Liver (tissue), 9 donors: Measurements from ENCODE around the gene TRIM67. TPM values are rescaled to one million over a fixed set of nuclear protein-coding genes. Genes with fewer than 3 reads are reported as not detected.

Source experiments
- DNase-seq: peaks from one replicate; pipeline ENCODE4 v3.0.0-alpha.2; 2017; ENCODE audit warnings: low spot score
- H3K27ac ChIP-seq, 2 donors: one replicate each; pipeline ENCODE4 v1.7.0; 2013; ENCODE audit warnings: inconsistent platforms in 2 of 2, low read length in 2 of 2, control low read depth in 1 of 2, low read depth in 1 of 2, mild to moderate bottlenecking in 1 of 2
- H3K27me3 ChIP-seq, 4 donors: one replicate each; pipeline versions ENCODE4 v1.6.1 to v1.7.0; 2013; ENCODE audit warnings: low read length in 3 of 4, inconsistent platforms in 1 of 4, mild to moderate bottlenecking in 1 of 4, moderate library complexity in 1 of 4; ENCODE audit not compliant: control insufficient read depth in 4 of 4, insufficient read depth in 4 of 4
- H3K36me3 ChIP-seq, 4 donors: one replicate each; pipeline versions ENCODE4 v1.6.1 to v1.7.0; 2013; ENCODE audit warnings: low read length in 3 of 4, mild to moderate bottlenecking in 3 of 4, low read depth in 1 of 4, moderate library complexity in 1 of 4; ENCODE audit not compliant: control insufficient read depth in 4 of 4, insufficient read depth in 3 of 4
- H3K4me1 ChIP-seq, 4 donors: one replicate each; pipeline versions ENCODE4 v1.6.1 to v1.7.0; 2013; ENCODE audit warnings: low read length in 3 of 4, mild to moderate bottlenecking in 3 of 4, moderate library complexity in 1 of 4; ENCODE audit not compliant: control insufficient read depth in 4 of 4, insufficient read depth in 4 of 4
- H3K4me3 ChIP-seq, 3 donors: one replicate each; pipeline versions ENCODE4 v1.6.1 to v1.7.0; 2013; ENCODE audit warnings: low read length in 3 of 3, control low read depth in 1 of 3, low read depth in 1 of 3, mild to moderate bottlenecking in 1 of 3
- H3K9ac ChIP-seq, 2 donors: one replicate each; pipeline ENCODE4 v1.7.0; 2013; ENCODE audit warnings: low read length in 2 of 2, mild to moderate bottlenecking in 2 of 2, moderate library complexity in 2 of 2, control low read depth in 1 of 2, low read depth in 1 of 2
- H3K9me3 ChIP-seq, 4 donors: one replicate each; pipeline versions ENCODE4 v1.6.1 to v1.7.0; 2013; ENCODE audit warnings: low read length in 3 of 4; ENCODE audit not compliant: control insufficient read depth in 4 of 4
- ATF3 ChIP-seq: IDR thresholded peaks from 2 replicates; pipeline ENCODE4 v1.6.1; 2016; ENCODE audit warnings: antibody characterized with exemption
- CTCF ChIP-seq: fragments of 150-350 bp; IDR thresholded peaks from 2 replicates; pipeline ENCODE4 v1.5.1; 2017; ENCODE audit warnings: improper control_type of control experiment, low read depth, low read length; ENCODE audit not compliant: missing input control
- EGR1 ChIP-seq, 2 donors: IDR thresholded peaks; 2 replicates each; pipeline ENCODE4 v1.6.1; 2016 to 2018; ENCODE audit warnings: antibody characterized with exemption in 2 of 2, low read depth in 2 of 2
- FOXA1 ChIP-seq: IDR thresholded peaks from 2 replicates; pipeline ENCODE4 v1.6.1; 2016; ENCODE audit warnings: antibody characterized with exemption
- FOXA2 ChIP-seq: IDR thresholded peaks from 2 replicates; pipeline ENCODE4 v1.6.1; 2016; ENCODE audit warnings: antibody characterized with exemption
- GABPA ChIP-seq, 2 donors: IDR thresholded peaks in 1 of 2; conservative IDR thresholded peaks in 1 of 2; 2 replicates each; pipeline ENCODE4 v1.6.1; 2016; ENCODE audit warnings: antibody characterized with exemption in 2 of 2, mild to moderate bottlenecking in 1 of 2, moderate library complexity in 1 of 2
- HNF4A ChIP-seq, 2 donors: conservative IDR thresholded peaks; 2 replicates each; pipeline ENCODE4 v1.6.1; 2016; ENCODE audit warnings: antibody characterized with exemption in 2 of 2, mild to moderate bottlenecking in 2 of 2
- HNF4G ChIP-seq: IDR thresholded peaks from 2 replicates; pipeline ENCODE4 v1.6.1; 2016; ENCODE audit warnings: antibody characterized with exemption
- MAX ChIP-seq: IDR thresholded peaks from 2 replicates; pipeline ENCODE4 v1.6.1; 2016; ENCODE audit warnings: antibody characterized with exemption
- NR2F2 ChIP-seq: IDR thresholded peaks from 2 replicates; pipeline ENCODE4 v1.6.1; 2016; ENCODE audit warnings: antibody characterized with exemption
- RAD21 ChIP-seq, 2 donors: IDR thresholded peaks; 2 replicates each; pipeline ENCODE4 v1.6.1; 2016; ENCODE audit warnings: antibody characterized with exemption in 2 of 2, mild to moderate bottlenecking in 2 of 2
- REST ChIP-seq: IDR thresholded peaks from 2 replicates; pipeline ENCODE4 v1.6.1; 2016; ENCODE audit warnings: antibody characterized with exemption, mild to moderate bottlenecking
- RXRA ChIP-seq, 2 donors: IDR thresholded peaks; 2 replicates each; pipeline ENCODE4 v1.6.1; 2017 to 2018; ENCODE audit warnings: antibody characterized with exemption in 2 of 2, mild to moderate bottlenecking in 1 of 2
- SP1 ChIP-seq: IDR thresholded peaks from 2 replicates; pipeline ENCODE4 v1.6.1; 2018; ENCODE audit warnings: antibody characterized with exemption, mild to moderate bottlenecking
- TAF1 ChIP-seq: conservative IDR thresholded peaks from 2 replicates; pipeline ENCODE4 v1.6.1; 2016; ENCODE audit warnings: antibody characterized with exemption, mild to moderate bottlenecking
- YY1 ChIP-seq: IDR thresholded peaks from 2 replicates; pipeline ENCODE4 v1.6.1; 2016; ENCODE audit warnings: antibody characterized with exemption, mild to moderate bottlenecking
- WGBS: extraction: QIAGEN DNeasy Blood & Tissue Kit; methylation state at CpG from one replicate; pipeline ENCODE4 v1.1.7; 2013; 5-methylcytosine and 5-hydroxymethylcytosine counted together
- polyA plus RNA-seq, 2 donors: library from polyadenylated mRNA; stranded (reverse) in 1 of 2; unstranded in 1 of 2; fragments of 200-250 nt in 1 of 2; fragments of >200 nt in 1 of 2; fragmentation: Nextera tagmentation in 1 of 2; extraction: Ambion mirVana in 1 of 2; gene quantifications; one replicate each; pipeline versions ENCODE4 v1.2.1 to v1.2.3, GENCODE V29; 2013 to 2015
- total RNA-seq, 2 donors: library from RNA; depleted of rRNA; stranded (reverse); fragments of >200 nt; gene quantifications; one replicate each; pipeline ENCODE4 v1.2.3, GENCODE V29; 2014
- donor health status: healthy.
- donor health status: healthy.
- donor health status: healthy.
- donor health status: healthy.
- donor health status: healthy.

The TRIM67 gene
- total and polyA plus RNA-seq, 4 donors, result under 0.01 to 0.05 TPM; not detected in 2

- Histone ChIP-seq H3K4me3 (no peak overlapping the region), H3K27me3 (peaks cover 0 to 4% (median 2%) of the 10 kb centered on the region in 4 donors), H3K9me3 (peaks cover 0 to 3% (median 0%) of the 10 kb centered on the region in 4 donors), H3K36me3 (no peaks in the 10 kb centered on the region), H3K9ac (no peak overlapping the region), H3K27ac (no peak overlapping the region), H3K4me1 (no peaks in the 10 kb centered on the region)
- 100% methylated on average over 1 of the region's 1 CpG for WGBS
- TF ChIP-seq RXRA (IDR thresholded peaks at IDR 0.05) (no peak), CTCF (no peak), GABPA (IDR thresholded peaks at IDR 0.05 in 1 of 2, conservative IDR thresholded peaks at IDR 0.05 in 1 of 2) (no peak), FOXA1 (no peak), EGR1 (IDR thresholded peaks at IDR 0.05; ENCODE audit: low read depth in 2 of 2) (no peak)
- no peak for DNase-seq
These were observed 18.2 kb downstream of the TRIM67 start for GRCh38 chr1:231180034-231180433.

GRCh38 chr1:231181271-231181670, 19.4 kb downstream of the TRIM67 start:
- no peak for TF ChIP-seq GABPA (IDR thresholded peaks at IDR 0.05 in 1 of 2, conservative IDR thresholded peaks at IDR 0.05 in 1 of 2)
- TF ChIP-seq FOXA2, result no peak
- no peak for TF ChIP-seq YY1
- no peak for TF ChIP-seq REST
- TF ChIP-seq ATF3, result no peak

GRCh38 chr1:231182317-231182716, 20.5 kb downstream of the TRIM67 start:
- Histone ChIP-seq H3K4me1 (no peaks in the 10 kb centered on the region), H3K27ac (no peak overlapping the region), H3K27me3 (peaks cover 0 to 4% (median 2%) of the 10 kb centered on the region in 4 donors), H3K4me3 (no peak overlapping the region), H3K9ac (no peak overlapping the region), H3K36me3 (no peaks in the 10 kb centered on the region), H3K9me3 (peaks cover 0 to 3% (median 0%) of the 10 kb centered on the region in 4 donors)
- no peak for DNase-seq
- WGBS, result 82% methylated on average over 6 of the region's 6 CpGs
- TF ChIP-seq ATF3, result no peak
- no peak for TF ChIP-seq CTCF
- TF ChIP-seq TAF1, result no peak
- no peak for TF ChIP-seq FOXA1
- TF ChIP-seq RAD21 (IDR thresholded peaks at IDR 0.05), result no peak
- TF ChIP-seq SP1, result no peak
- no peak for TF ChIP-seq RXRA (IDR thresholded peaks at IDR 0.05)
- TF ChIP-seq YY1, result no peak
- no peak for TF ChIP-seq HNF4A (conservative IDR thresholded peaks at IDR 0.05)
- no peak for TF ChIP-seq MAX
- TF ChIP-seq HNF4G, result no peak
- no peak for TF ChIP-seq NR2F2

More at GRCh38 chr1:231181271-231181670, 19.4 kb downstream of the TRIM67 start:
- H3K36me3 ChIP-seq, result no peaks in the 10 kb centered on the region
- H3K9me3 ChIP-seq, result peaks cover 0 to 3% (median 0%) of the 10 kb centered on the region in 4 donors
- no peak overlapping the region for H3K27ac ChIP-seq
- H3K9ac ChIP-seq, result no peak overlapping the region
- peaks cover 0 to 4% (median 2%) of the 10 kb centered on the region in 4 donors for H3K27me3 ChIP-seq
- no peak for DNase-seq
- H3K4me1 ChIP-seq, result no peaks in the 10 kb centered on the region
- WGBS, result 81% methylated on average over 3 of the region's 3 CpGs
- H3K4me3 ChIP-seq, result no peak overlapping the region
